ENCODE results near the gene STN1.
"Not testable (repeated sequence)": the region's sequence is repeated elsewhere in the genome, so short reads cannot be mapped to it uniquely, and the experiment has no call there.

The STN1 gene

GRCh38 chr10:103861505-103861904 lies 56.5 kb downstream of the STN1 start:
- no peak for DNase-seq (ENCODE audit: low spot score)

GRCh38 chr10:103859161-103860086 lies 58.6 kb downstream of the STN1 start:
- DNase-seq (ENCODE audit: low spot score) = peak; percentile 13

- no peak for DNase-seq (ENCODE audit: low spot score)
These were observed 59.6 kb downstream of the STN1 start for GRCh38 chr10:103858360-103858759.

GRCh38 chr10:103856797-103857170 lies 61.2 kb downstream of the STN1 start:
- no peak for DNase-seq (ENCODE audit: low spot score)

GRCh38 chr10:103855852-103856796 lies 61.9 kb downstream of the STN1 start:
- DNase-seq (ENCODE audit: low spot score) = no peak

- no peak for DNase-seq (ENCODE audit: low spot score)
These were observed 62.6 kb downstream of the STN1 start, which contains the start of gene SH3PXD2A for GRCh38 chr10:103855424-103855823. Gene SH3PXD2A (minus strand): TSS chr10:103855576. CDS start chr10:103855266, 310 bp downstream.

- no peak for DNase-seq (ENCODE audit: low spot score)
These were observed 63.1 kb downstream of the STN1 start for GRCh38 chr10:103854686-103855391.

- no peak for DNase-seq (ENCODE audit: low spot score)
These were observed 63.7 kb downstream of the STN1 start for GRCh38 chr10:103854265-103854685.

- DNase-seq (ENCODE audit: low spot score) = no peak
These were observed 64.3 kb downstream of the STN1 start for GRCh38 chr10:103853428-103854264.

GRCh38 chr10:103852856-103853255 lies 65.1 kb downstream of the STN1 start:
- DNase-seq (ENCODE audit: low spot score) = no peak

GRCh38 chr10:103852189-103852711 lies 65.7 kb downstream of the STN1 start:
- DNase-seq (ENCODE audit: low spot score) = no peak

- no peak for DNase-seq (ENCODE audit: low spot score)
These were observed 66.7 kb downstream of the STN1 start for GRCh38 chr10:103851261-103851660.

- DNase-seq (ENCODE audit: low spot score) = no peak
These were observed 67.5 kb downstream of the STN1 start for GRCh38 chr10:103850572-103850895.

- no peak for DNase-seq (ENCODE audit: low spot score)
These were observed 68.0 kb downstream of the STN1 start for GRCh38 chr10:103849880-103850571.

- DNase-seq (ENCODE audit: low spot score) = no peak
These were observed 68.6 kb downstream of the STN1 start for GRCh38 chr10:103849212-103849877.

- DNase-seq (ENCODE audit: low spot score) = no peak
These were observed 70.0 kb downstream of the STN1 start for GRCh38 chr10:103847909-103848468.

- no peak for DNase-seq (ENCODE audit: low spot score)
These were observed 70.6 kb downstream of the STN1 start for GRCh38 chr10:103847346-103847745.

GRCh38 chr10:103845972-103846371 lies 72.0 kb downstream of the STN1 start:
- DNase-seq (ENCODE audit: low spot score) = no peak

GRCh38 chr10:103845346-103845745 lies 72.6 kb downstream of the STN1 start:
- not testable (repeated sequence) for DNase-seq (ENCODE audit: low spot score)

Measured in hematopoietic multipotent progenitor cell treated with erythropoietin and hydrocortisone succinate and interleukin-3 and kit ligand, for 17 days (in vitro differentiated cells).